ENCODE results near the gene PRELID1.

The PRELID1 gene

DNA sequence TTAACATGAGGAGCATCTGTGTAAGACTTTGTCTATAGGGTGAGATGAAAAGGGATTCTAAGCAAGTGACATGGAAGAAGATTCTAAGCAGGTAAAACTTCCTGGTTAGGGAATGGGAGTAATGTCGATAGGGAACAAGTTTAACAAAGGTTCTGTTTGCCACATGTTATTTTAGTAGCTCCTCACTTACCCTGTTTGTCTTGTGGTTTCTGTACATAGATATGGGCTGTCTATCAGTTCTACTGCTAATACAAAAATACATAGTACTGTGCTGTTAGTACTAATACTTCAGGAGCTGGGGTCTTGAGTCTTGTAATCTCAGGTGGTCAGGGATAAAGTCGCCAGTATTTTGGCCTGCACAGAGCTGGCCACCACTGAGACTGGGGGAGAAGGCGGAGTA is 32.9 kb upstream of the PRELID1 start:
- Histone ChIP-seq H3K27me3 (ENCODE audit: insufficient read depth, low read depth) (no peaks in the 10 kb centered on the region), H3K4me1 (ENCODE audit: low read depth, poor library complexity, severe bottlenecking) (no peaks in the 10 kb centered on the region), H3K27ac (no peak overlapping the region), H4K20me1 (ENCODE audit: insufficient read depth) (no peaks in the 10 kb centered on the region), H2AFZ (ENCODE audit: low read depth) (no peak overlapping the region), H3K4me3 (IDR thresholded peaks at IDR 0.05; ENCODE audit: insufficient read depth, low read depth, low read length) (no peak overlapping the region), H3K4me2 (no peak overlapping the region), H3K79me2 (ENCODE audit: insufficient read depth, low read depth) (no peaks in the 10 kb centered on the region), H3K9ac (no peak overlapping the region), H3K36me3 (ENCODE audit: insufficient read depth) (no peaks in the 10 kb centered on the region)
- TF ChIP-seq, protein P1, sequence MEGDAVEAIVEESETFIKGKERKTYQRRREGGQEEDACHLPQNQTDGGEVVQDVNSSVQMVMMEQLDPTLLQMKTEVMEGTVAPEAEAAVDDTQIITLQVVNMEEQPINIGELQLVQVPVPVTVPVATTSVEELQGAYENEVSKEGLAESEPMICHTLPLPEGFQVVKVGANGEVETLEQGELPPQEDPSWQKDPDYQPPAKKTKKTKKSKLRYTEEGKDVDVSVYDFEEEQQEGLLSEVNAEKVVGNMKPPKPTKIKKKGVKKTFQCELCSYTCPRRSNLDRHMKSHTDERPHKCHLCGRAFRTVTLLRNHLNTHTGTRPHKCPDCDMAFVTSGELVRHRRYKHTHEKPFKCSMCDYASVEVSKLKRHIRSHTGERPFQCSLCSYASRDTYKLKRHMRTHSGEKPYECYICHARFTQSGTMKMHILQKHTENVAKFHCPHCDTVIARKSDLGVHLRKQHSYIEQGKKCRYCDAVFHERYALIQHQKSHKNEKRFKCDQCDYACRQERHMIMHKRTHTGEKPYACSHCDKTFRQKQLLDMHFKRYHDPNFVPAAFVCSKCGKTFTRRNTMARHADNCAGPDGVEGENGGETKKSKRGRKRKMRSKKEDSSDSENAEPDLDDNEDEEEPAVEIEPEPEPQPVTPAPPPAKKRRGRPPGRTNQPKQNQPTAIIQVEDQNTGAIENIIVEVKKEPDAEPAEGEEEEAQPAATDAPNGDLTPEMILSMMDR (conservative IDR thresholded peaks at IDR 0.05; ENCODE audit: low read depth, low read length) = no peak

- Histone ChIP-seq H3K4me2 (no peak overlapping the region), H3K4me1 (ENCODE audit: low read depth, poor library complexity, severe bottlenecking) (no peaks in the 10 kb centered on the region), H3K79me2 (ENCODE audit: insufficient read depth, low read depth) (no peaks in the 10 kb centered on the region), H3K4me3 (IDR thresholded peaks at IDR 0.05; ENCODE audit: insufficient read depth, low read depth, low read length) (no peak overlapping the region), H3K27me3 (ENCODE audit: insufficient read depth, low read depth) (no peaks in the 10 kb centered on the region), H3K27ac (no peak overlapping the region), H2AFZ (ENCODE audit: low read depth) (no peak overlapping the region), H3K36me3 (ENCODE audit: insufficient read depth) (no peaks in the 10 kb centered on the region), H3K9ac (no peak overlapping the region), H4K20me1 (ENCODE audit: insufficient read depth) (no peaks in the 10 kb centered on the region)
- TF ChIP-seq, protein P1 (conservative IDR thresholded peaks at IDR 0.05; ENCODE audit: low read depth, low read length) = no peak
Measured at GRCh38 chr5:177271113-177271512, 32.5 kb upstream of the PRELID1 start.

DNA sequence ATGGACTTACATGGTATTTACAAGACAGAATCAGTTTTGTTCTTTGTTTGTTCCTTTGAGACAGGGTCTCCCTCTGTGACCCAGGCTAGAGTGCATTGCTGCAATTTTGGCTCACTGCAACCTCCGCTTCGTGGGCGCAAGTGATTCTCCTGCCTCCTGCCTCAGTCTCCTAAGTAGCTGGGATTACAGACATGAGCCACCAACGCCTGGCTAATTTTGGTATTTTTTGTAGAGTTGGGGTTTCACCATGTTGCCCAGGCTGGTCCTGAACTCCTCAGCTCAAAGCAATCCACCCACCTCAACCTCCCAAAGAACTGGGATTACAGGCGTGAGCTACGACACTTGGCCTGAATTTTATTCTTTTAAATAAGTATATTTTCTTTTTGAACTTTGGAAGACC is 27.7 kb upstream of the PRELID1 start:
- no peak overlapping the region for H2AFZ ChIP-seq (ENCODE audit: low read depth)
- no peak overlapping the region for H3K4me3 ChIP-seq (IDR thresholded peaks at IDR 0.05; ENCODE audit: insufficient read depth, low read depth, low read length)
- H3K27me3 ChIP-seq (ENCODE audit: insufficient read depth, low read depth) = no peaks in the 10 kb centered on the region
- H4K20me1 ChIP-seq (ENCODE audit: insufficient read depth) = no peaks in the 10 kb centered on the region
- no peak overlapping the region for H3K9ac ChIP-seq
- no peaks in the 10 kb centered on the region for H3K79me2 ChIP-seq (ENCODE audit: insufficient read depth, low read depth)
- H3K4me1 ChIP-seq (ENCODE audit: low read depth, poor library complexity, severe bottlenecking) = no peaks in the 10 kb centered on the region
- no peak overlapping the region for H3K4me2 ChIP-seq
- no peak overlapping the region for H3K27ac ChIP-seq
- TF ChIP-seq, protein P1 (conservative IDR thresholded peaks at IDR 0.05; ENCODE audit: low read depth, low read length) = no peak
- H3K36me3 ChIP-seq (ENCODE audit: insufficient read depth) = no peaks in the 10 kb centered on the region

DNA sequence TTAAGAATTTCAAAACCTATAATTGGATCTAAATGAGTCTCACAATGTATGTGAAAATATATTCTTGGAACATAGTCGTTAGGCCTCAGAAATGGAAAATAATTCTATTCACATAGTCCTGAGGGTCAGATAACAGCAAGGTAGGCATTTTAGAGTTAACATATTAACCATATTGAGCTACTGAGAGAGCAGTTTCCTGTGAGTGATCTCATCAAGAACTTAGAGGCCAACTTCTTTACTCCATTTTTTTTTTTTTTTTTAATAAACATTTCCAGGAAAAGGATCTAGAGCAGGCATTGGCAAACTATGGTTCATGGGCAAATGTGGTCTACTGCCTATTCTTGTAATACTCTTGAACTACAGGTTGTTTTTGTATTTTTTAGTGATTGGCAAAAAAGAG is 26.7 kb upstream of the PRELID1 start:
- Histone ChIP-seq H3K9ac (no peak overlapping the region), H3K27ac (no peak overlapping the region), H3K4me2 (no peak overlapping the region), H3K36me3 (ENCODE audit: insufficient read depth) (no peaks in the 10 kb centered on the region), H3K27me3 (ENCODE audit: insufficient read depth, low read depth) (no peaks in the 10 kb centered on the region), H2AFZ (ENCODE audit: low read depth) (no peak overlapping the region), H3K4me3 (IDR thresholded peaks at IDR 0.05; ENCODE audit: insufficient read depth, low read depth, low read length) (no peak overlapping the region), H4K20me1 (ENCODE audit: insufficient read depth) (no peaks in the 10 kb centered on the region), H3K79me2 (ENCODE audit: insufficient read depth, low read depth) (no peaks in the 10 kb centered on the region), H3K4me1 (ENCODE audit: low read depth, poor library complexity, severe bottlenecking) (no peaks in the 10 kb centered on the region)
- TF ChIP-seq, protein P1 (conservative IDR thresholded peaks at IDR 0.05; ENCODE audit: low read depth, low read length) = no peak

Data from KMS-11 (cell line).